Nephron (organoid): ENCODE data around the gene PTH2.
A peak's percentile ranks its signal among the peaks of the same experiment; 100 is the strongest.
"Not testable (repeated sequence)": the region's sequence is repeated elsewhere in the genome, so short reads cannot be mapped to it uniquely, and the experiment has no call there.

Experiments used
- H3K27ac Mint-ChIP-seq, 3 experiments: 2 replicates each; pipeline ENCODE4 v1.8.0; 2020; ENCODE audit warnings: mixed read lengths in 3 of 3, mild to moderate bottlenecking in 2 of 3, moderate library complexity in 1 of 3
- H3K27me3 Mint-ChIP-seq: 2 replicates; pipeline ENCODE4 v1.8.0; 2021; ENCODE audit warnings: low read depth, mild to moderate bottlenecking, moderate library complexity, mixed read lengths
- H3K36me3 Mint-ChIP-seq: 2 replicates; pipeline ENCODE4 v1.8.0; 2020; ENCODE audit warnings: low read depth, mixed read lengths
- H3K4me1 Mint-ChIP-seq: 2 replicates; pipeline ENCODE4 v1.8.0; 2020; ENCODE audit warnings: mixed read lengths
- H3K4me3 Mint-ChIP-seq, 3 experiments: 2 replicates each; pipeline ENCODE4 v1.8.0; 2020; ENCODE audit warnings: mild to moderate bottlenecking in 3 of 3, mixed read lengths in 3 of 3, moderate library complexity in 2 of 3
- H3K9me3 Mint-ChIP-seq: 2 replicates; pipeline ENCODE4 v1.8.0; 2020; ENCODE audit warnings: mixed read lengths
- TF ChIP-seq, protein P1 (sequence below), 3 experiments: fragments of 200-600 bp; sonication (generic); IDR thresholded peaks; one replicate each; pipeline ENCODE4 v1.5.0; 2021; ENCODE audit warnings: antibody characterized with exemption in 3 of 3; ENCODE audit not compliant: unreplicated experiment in 3 of 3

Gene PTH2

DNA sequence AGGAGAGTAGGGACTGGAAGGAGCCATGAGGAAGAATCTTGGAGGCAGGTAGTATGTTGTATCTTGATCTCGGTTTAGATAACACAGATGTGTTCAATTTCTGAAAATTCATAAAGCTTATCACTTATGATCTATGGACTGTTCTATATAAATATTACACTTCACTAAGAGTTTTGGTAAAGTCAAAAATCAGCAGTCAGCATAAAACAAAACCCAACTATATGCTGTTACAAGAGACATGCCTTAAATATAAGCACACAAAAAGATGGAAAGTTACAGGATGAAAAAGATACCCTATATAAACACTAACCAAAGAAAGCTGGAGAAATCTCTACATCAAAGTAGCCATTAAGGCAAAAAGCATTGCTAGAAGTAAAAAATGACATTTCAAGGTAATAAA lies 39.6 kb downstream of the PTH2 start:
- H3K4me1 Mint-ChIP-seq, result peaks cover 2% of the 10 kb centered on the region
- no peak overlapping the region for H3K4me3 Mint-ChIP-seq
- no peak overlapping the region for H3K27ac Mint-ChIP-seq
- TF ChIP-seq, protein P1, sequence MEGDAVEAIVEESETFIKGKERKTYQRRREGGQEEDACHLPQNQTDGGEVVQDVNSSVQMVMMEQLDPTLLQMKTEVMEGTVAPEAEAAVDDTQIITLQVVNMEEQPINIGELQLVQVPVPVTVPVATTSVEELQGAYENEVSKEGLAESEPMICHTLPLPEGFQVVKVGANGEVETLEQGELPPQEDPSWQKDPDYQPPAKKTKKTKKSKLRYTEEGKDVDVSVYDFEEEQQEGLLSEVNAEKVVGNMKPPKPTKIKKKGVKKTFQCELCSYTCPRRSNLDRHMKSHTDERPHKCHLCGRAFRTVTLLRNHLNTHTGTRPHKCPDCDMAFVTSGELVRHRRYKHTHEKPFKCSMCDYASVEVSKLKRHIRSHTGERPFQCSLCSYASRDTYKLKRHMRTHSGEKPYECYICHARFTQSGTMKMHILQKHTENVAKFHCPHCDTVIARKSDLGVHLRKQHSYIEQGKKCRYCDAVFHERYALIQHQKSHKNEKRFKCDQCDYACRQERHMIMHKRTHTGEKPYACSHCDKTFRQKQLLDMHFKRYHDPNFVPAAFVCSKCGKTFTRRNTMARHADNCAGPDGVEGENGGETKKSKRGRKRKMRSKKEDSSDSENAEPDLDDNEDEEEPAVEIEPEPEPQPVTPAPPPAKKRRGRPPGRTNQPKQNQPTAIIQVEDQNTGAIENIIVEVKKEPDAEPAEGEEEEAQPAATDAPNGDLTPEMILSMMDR (IDR thresholded peaks at IDR 0.05; ENCODE audit: unreplicated experiment in 3 of 3), result no peak
- H3K36me3 Mint-ChIP-seq, result peaks cover 3% of the 10 kb centered on the region
- H3K27me3 Mint-ChIP-seq, result peaks cover 4% of the 10 kb centered on the region
- peaks cover 16% of the 10 kb centered on the region for H3K9me3 Mint-ChIP-seq

DNA sequence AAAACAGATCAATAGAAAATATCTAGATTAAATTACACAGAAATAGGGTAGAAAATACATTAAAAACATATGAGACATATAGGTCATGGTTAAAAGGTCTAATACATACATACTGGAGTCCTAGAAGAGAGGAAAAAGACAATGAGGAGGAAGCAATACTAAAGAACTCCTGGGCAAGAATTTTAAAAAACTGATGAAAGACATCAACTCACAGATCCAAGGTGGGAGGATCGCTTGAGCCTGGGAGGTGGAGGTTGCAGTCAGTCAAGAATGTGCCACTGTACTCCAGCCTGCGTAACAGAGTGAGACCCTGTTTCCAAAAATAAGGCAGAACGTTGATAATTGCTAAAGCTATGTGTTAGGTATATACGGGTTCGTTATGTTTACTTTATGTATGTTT lies 40.6 kb downstream of the PTH2 start:
- no peak overlapping the region for H3K4me3 Mint-ChIP-seq
- no peak overlapping the region for H3K27ac Mint-ChIP-seq
- H3K4me1 Mint-ChIP-seq, result peaks cover 4% of the 10 kb centered on the region

GRCh38 chr19:49380391-49380790 lies 42.9 kb downstream of the PTH2 start:
- Mint-ChIP-seq H3K27me3 (peaks cover 14% of the 10 kb centered on the region), H3K9me3 (peaks cover 18% of the 10 kb centered on the region), H3K4me3 (no peak overlapping the region), H3K36me3 (peaks cover 3% of the 10 kb centered on the region), H3K4me1 (peaks cover 4% of the 10 kb centered on the region), H3K27ac (no peak overlapping the region)
- TF ChIP-seq, protein P1 (IDR thresholded peaks at IDR 0.05; ENCODE audit: unreplicated experiment in 3 of 3), result no peak

More for the DNA sequence above, 40.6 kb downstream of the PTH2 start:
- Mint-ChIP-seq H3K36me3 (peaks cover 3% of the 10 kb centered on the region), H3K27me3 (peaks cover 3% of the 10 kb centered on the region), H3K9me3 (peaks cover 16% of the 10 kb centered on the region)
- TF ChIP-seq, protein P1 (IDR thresholded peaks at IDR 0.05; ENCODE audit: unreplicated experiment in 3 of 3), result no peak

DNA sequence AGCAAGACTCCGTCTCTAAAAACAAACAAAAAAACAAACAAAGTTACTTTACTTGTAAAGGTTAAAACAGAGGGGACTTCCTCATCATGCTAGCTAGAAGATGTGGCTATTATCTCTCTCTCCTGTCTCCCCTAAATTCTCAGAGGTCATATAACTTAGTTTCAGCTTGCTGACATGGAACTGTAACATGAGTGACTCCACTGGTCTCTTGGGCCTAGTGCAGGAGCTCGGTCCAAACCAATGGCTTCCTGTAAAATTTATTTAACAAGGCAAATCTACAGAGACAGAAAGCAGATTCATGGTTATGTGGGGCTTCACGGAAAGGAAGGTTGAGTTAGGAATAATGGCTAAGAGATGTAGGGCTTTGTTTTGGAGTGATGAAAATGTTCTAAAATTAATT lies 44.7 kb downstream of the PTH2 start:
- Mint-ChIP-seq H3K9me3 (peaks cover 15% of the 10 kb centered on the region), H3K27me3 (peaks cover 11% of the 10 kb centered on the region), H3K4me1 (peaks cover 4% of the 10 kb centered on the region), H3K4me3 (no peak overlapping the region), H3K36me3 (peaks cover 3% of the 10 kb centered on the region), H3K27ac (peak overlapping the region in 2 of 3 experiments; percentile 7 to 25)
- TF ChIP-seq, protein P1 (IDR thresholded peaks at IDR 0.05; ENCODE audit: unreplicated experiment in 3 of 3), result no peak

- Mint-ChIP-seq H3K27ac (no peak overlapping the region), H3K4me1 (peaks cover 4% of the 10 kb centered on the region), H3K27me3 (peaks cover 11% of the 10 kb centered on the region), H3K9me3 (peaks cover 5% of the 10 kb centered on the region), H3K4me3 (no peak overlapping the region), H3K36me3 (no peaks in the 10 kb centered on the region)
- TF ChIP-seq, protein P1 (IDR thresholded peaks at IDR 0.05; ENCODE audit: unreplicated experiment in 3 of 3), result no peak
Observed at GRCh38 chr19:49374665-49375434, 48.4 kb downstream of the PTH2 start.

GRCh38 chr19:49373174-49373573 lies 50.1 kb downstream of the PTH2 start:
- H3K36me3 Mint-ChIP-seq, H3K27ac Mint-ChIP-seq, H3K4me1 Mint-ChIP-seq, H3K4me3 Mint-ChIP-seq: not testable (repeated sequence)
- Mint-ChIP-seq H3K27me3 (peaks cover 11% of the 10 kb centered on the region), H3K9me3 (peaks cover 10% of the 10 kb centered on the region)
